ENCODE measurements around the gene NKX2-3. TPM values are rescaled to one million over a fixed set of nuclear protein-coding genes. Genes with fewer than 3 reads are reported as not detected.

The NKX2-3 gene
- total RNA-seq, 1 experiment from 2014 or later: not detected

- DNase-seq (ENCODE audit: low read depth, low spot score): no peak
- CTCF ChIA-PET: no interaction called here
- no peaks in the 10 kb centered on the region for H3K79me2 ChIP-seq (ENCODE audit: insufficient read depth, low read length)
- no peak overlapping the region for H3K4me2 ChIP-seq (ENCODE audit: low read length)
- H3K27me3 ChIP-seq (ENCODE audit: insufficient read depth, low read length): peaks cover 20% of the 10 kb centered on the region
- RAD21 ChIA-PET (ENCODE audit: low non-redundant PET in 1 of 2, low total read pairs in 2 of 2, uncharacterized antibody in 2 of 2, unreplicated experiment in 2 of 2): no interaction called here
- BruUV-seq (replicated peaks): no TSS peak
- intact Hi-C loops (cut with micrococcal nuclease): no loop called here
- H3K36me3 ChIP-seq (ENCODE audit: control insufficient read depth in 1 of 2, insufficient read depth in 2 of 2, low read length in 2 of 2): no peaks in the 10 kb centered on the region
- no peak overlapping the region for H2AFZ ChIP-seq (ENCODE audit: low read depth, low read length, poor library complexity, severe bottlenecking)
- TF ChIP-seq SP1 (IDR thresholded peaks at IDR 0.05; ENCODE audit: low read depth) (no peak), CBX3 (IDR thresholded peaks at IDR 0.05; ENCODE audit: low read depth) (no peak), EGR1 (IDR thresholded peaks at IDR 0.05; ENCODE audit: low read depth) (no peak), POLR2AphosphoS5 (IDR thresholded peaks at IDR 0.05; ENCODE audit: low read depth, low read length) (no peak), SRF (IDR thresholded peaks at IDR 0.05; ENCODE audit: low read depth) (no peak), POLR2A (IDR thresholded peaks at IDR 0.05; ENCODE audit: borderline replicate concordance, extremely low read depth, insufficient read depth, insufficient read length) (no peak), ELF1 (IDR thresholded peaks at IDR 0.05; ENCODE audit: borderline replicate concordance, low read depth) (no peak), RAD21 (IDR thresholded peaks at IDR 0.05; ENCODE audit: low read depth) (no peak), ATF3 (IDR thresholded peaks at IDR 0.05) (no peak), SIN3A (IDR thresholded peaks at IDR 0.05; ENCODE audit: low read depth) (no peak), EZH2 (IDR thresholded peaks at IDR 0.05) (no peak), ZFX (IDR thresholded peaks at IDR 0.05) (no peak), CEBPB (IDR thresholded peaks at IDR 0.05; ENCODE audit: low read depth) (no peak), JUND (IDR thresholded peaks at IDR 0.05) (no peak), REST (IDR thresholded peaks at IDR 0.05; ENCODE audit: low read depth) (no peak), ZNF274 (IDR thresholded peaks at IDR 0.05; ENCODE audit: low read depth, low read length) (no peak)
- ATAC-seq: no peak
- no peaks in the 10 kb centered on the region for H4K20me1 ChIP-seq (ENCODE audit: insufficient read depth)
- no peaks in the 10 kb centered on the region for H3K4me1 ChIP-seq (ENCODE audit: control insufficient read depth in 1 of 2, insufficient read depth in 2 of 2, low read length in 2 of 2)
- no peak overlapping the region for H3K27ac ChIP-seq (ENCODE audit: low read depth, low read length)
- POLR2A ChIA-PET: no interaction called here
- no peak overlapping the region for H3K4me3 ChIP-seq (replicated peaks in 1 of 2; ENCODE audit: low read depth in 1 of 2, low read length in 2 of 2)
- H3K9me2 ChIP-seq (ENCODE audit: insufficient read depth): no peaks in the 10 kb centered on the region
- no peaks in the 10 kb centered on the region for H3K9me3 ChIP-seq (ENCODE audit: control insufficient read depth in 1 of 2, insufficient read depth in 1 of 2, low read depth in 1 of 2, low read length in 2 of 2)
- no peak overlapping the region for H3K9ac ChIP-seq (ENCODE audit: low read length)
Observed at GRCh38 chr10:99506416-99506815, 26.3 kb upstream of the NKX2-3 start.
